Measurements from ENCODE around the gene CRLF2. TPM values are rescaled to one million over a fixed set of nuclear protein-coding genes. Genes with fewer than 3 reads are reported as not detected.

The CRLF2 gene
- total and polyA plus RNA-seq, 2 donors (not counting 3 experiments of a cell fraction or from before 2014, with no cell fraction given): not detected

DNA sequence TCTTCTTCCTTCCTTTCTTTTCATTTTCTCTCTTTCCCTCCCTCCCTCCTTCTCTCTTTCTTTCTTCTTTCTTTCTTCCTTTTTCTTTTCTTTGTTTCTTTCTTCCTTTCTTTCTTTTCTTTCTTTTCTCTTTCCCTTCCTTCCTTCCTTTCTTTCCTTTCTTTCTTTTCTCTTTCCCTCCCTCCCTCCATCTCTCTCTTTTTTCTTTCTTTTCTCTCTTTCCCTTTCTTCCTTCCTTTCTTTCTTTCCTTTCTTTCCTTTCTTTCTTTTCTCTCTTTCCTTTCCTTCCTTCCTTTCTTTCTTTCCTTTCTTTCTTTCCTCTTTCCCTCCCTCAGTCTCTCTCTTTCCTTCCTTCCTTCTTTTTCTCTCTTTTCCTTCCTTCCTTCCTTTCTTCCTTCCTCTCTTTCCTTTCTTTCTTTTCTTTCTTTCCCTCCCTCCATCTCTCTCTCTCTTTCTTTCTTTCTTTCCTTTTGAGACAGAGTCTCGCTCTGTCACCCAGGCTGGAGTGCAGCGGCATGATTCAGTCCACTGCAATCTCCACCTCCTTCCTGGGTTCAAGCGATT is 44.4 kb downstream of the CRLF2 start:
- H3K79me2 ChIP-seq (ENCODE audit: control insufficient read depth, insufficient read depth, low read length): no peaks in the 10 kb centered on the region
- no peak overlapping the region for H3K9ac ChIP-seq (replicated peaks; ENCODE audit: extremely low read depth, insufficient read depth, low read length)
- ChIA-PET CTCF (no interaction called here), POLR2A (no interaction called here)
- H3K4me2 ChIP-seq (ENCODE audit: insufficient read depth, low read length): no peak overlapping the region
- intact Hi-C loops (cut with micrococcal nuclease): no loop called here
- H3K27ac ChIP-seq (ENCODE audit: insufficient read depth, low read depth, low read length): no peak overlapping the region
- H2AFZ ChIP-seq (ENCODE audit: low read depth, low read length): no peak overlapping the region
- no peaks in the 10 kb centered on the region for H3K36me3 ChIP-seq (ENCODE audit: control insufficient read depth in 2 of 2, extremely low read depth in 1 of 2, insufficient read depth in 2 of 2, low read length in 2 of 2)
- H3K27me3 ChIP-seq (ENCODE audit: control insufficient read depth in 2 of 2, insufficient read depth in 2 of 2, low read length in 2 of 2): no peaks in the 10 kb centered on the region
- dilution Hi-C loops (cut with MboI; ENCODE audit: extremely low pct_ligation_motif_present, low sequenced_read_pairs): no loop called here
- H3K9me3 ChIP-seq (replicated peaks; ENCODE audit: control insufficient read depth, insufficient read depth, low read length): no peaks in the 10 kb centered on the region
- H3K9me1 ChIP-seq (replicated peaks; ENCODE audit: control insufficient read depth, extremely low read depth, insufficient read depth, low read length): no peaks in the 10 kb centered on the region
- TF ChIP-seq, protein P1, sequence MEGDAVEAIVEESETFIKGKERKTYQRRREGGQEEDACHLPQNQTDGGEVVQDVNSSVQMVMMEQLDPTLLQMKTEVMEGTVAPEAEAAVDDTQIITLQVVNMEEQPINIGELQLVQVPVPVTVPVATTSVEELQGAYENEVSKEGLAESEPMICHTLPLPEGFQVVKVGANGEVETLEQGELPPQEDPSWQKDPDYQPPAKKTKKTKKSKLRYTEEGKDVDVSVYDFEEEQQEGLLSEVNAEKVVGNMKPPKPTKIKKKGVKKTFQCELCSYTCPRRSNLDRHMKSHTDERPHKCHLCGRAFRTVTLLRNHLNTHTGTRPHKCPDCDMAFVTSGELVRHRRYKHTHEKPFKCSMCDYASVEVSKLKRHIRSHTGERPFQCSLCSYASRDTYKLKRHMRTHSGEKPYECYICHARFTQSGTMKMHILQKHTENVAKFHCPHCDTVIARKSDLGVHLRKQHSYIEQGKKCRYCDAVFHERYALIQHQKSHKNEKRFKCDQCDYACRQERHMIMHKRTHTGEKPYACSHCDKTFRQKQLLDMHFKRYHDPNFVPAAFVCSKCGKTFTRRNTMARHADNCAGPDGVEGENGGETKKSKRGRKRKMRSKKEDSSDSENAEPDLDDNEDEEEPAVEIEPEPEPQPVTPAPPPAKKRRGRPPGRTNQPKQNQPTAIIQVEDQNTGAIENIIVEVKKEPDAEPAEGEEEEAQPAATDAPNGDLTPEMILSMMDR (IDR thresholded peaks at IDR 0.05; ENCODE audit: extremely low read depth in 1 of 2, insufficient read depth in 1 of 2, low read depth in 1 of 2, low read length in 2 of 2): no peak
- no peak for TF ChIP-seq POLR2A (IDR thresholded peaks at IDR 0.05; ENCODE audit: low read depth, low read length)
- no peak for TF ChIP-seq MYC (IDR thresholded peaks at IDR 0.05; ENCODE audit: low read depth, low read length)
- TF ChIP-seq, protein P2, sequence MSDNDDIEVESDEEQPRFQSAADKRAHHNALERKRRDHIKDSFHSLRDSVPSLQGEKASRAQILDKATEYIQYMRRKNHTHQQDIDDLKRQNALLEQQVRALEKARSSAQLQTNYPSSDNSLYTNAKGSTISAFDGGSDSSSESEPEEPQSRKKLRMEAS (IDR thresholded peaks at IDR 0.05; ENCODE audit: insufficient read depth, insufficient read length): no peak
- TF ChIP-seq POLR2AphosphoS5 (IDR thresholded peaks at IDR 0.05; ENCODE audit: insufficient read depth, low read depth, low read length): no peak
- TF ChIP-seq EZH2 (IDR thresholded peaks at IDR 0.05; ENCODE audit: borderline replicate concordance, low read depth, low read length, severe bottlenecking): no peak
- no peak for TF ChIP-seq FOS (IDR thresholded peaks at IDR 0.05; ENCODE audit: borderline replicate concordance, insufficient read depth, low read length)
- no peaks in the 10 kb centered on the region for H3K4me1 ChIP-seq (ENCODE audit: control insufficient read depth, extremely low read depth, insufficient read depth, low read length)
- H3K4me3 ChIP-seq (replicated peaks in 1 of 3; ENCODE audit: insufficient read depth in 1 of 3, low read depth in 1 of 3, low read length in 3 of 3): no peak overlapping the region
- H4K20me1 ChIP-seq (replicated peaks; ENCODE audit: control insufficient read depth, extremely low read depth, insufficient read depth, low read length): no peaks in the 10 kb centered on the region
- FAIRE-seq: no peak
- no peak for DNase-seq (ENCODE audit: low read depth, low spot score)
- BruUV-seq (replicated peaks): no TSS peak
